ENCODE measurements around the gene EXOC4. TPM values are rescaled to one million over a fixed set of nuclear protein-coding genes. Genes with fewer than 3 reads are reported as not detected.
"Not testable (repeated sequence)": the region's sequence is repeated elsewhere in the genome, so short reads cannot be mapped to it uniquely, and the experiment has no call there.

Gene EXOC4
- total RNA-seq, 2 donors from 2014 or later: 52.4 to 74.0 TPM

DNA sequence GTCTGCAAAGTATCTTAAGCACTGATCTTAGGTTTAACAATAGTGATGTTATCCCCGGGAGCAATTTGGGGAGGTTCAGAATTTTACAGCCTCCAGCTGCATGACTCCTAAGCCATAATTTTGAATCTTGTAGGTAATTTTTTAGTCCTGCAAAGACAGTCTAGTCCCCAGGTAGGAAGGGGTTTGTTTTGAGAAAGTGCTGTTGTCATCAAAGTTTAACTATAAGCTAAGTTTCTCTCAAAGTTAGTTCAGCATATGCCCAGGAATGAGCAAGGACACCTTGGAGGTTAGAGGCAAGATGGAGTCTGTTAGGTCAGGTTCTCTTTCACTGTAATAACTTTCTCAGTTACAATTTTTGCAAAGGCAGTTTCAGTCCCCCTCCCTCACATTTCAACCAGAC, 795.3 kb downstream of the EXOC4 start:
- ATAC-seq (no peak), DNase-seq (ENCODE audit: low spot score in 2 of 2) (no peak)
- Mint-ChIP-seq H3K27ac (no peak overlapping the region), H3K36me3 (peaks cover 4 to 6% of the 10 kb centered on the region in 2 donors), H3K9me3 (peaks cover 0 to 4% of the 10 kb centered on the region in 2 donors)

DNA sequence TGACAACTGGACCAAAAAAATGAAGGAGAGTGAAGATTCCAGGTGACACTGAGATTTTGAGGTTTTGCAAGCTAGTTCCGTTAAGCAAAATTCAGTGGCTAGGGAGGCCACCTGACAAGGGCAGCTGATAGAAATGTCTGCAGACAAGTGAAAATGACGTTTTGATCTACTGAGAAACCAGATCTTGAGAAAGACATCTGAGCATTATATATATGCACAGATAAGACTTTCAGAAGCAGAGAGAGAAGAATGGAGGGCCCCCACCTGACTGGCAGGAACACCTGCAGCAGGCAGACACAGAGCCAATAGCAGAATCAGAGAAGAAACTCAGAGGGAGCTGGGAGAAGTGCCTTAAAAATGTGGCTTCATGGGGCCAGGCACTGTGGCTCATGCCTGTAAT, 798.1 kb downstream of the EXOC4 start:
- peaks cover 0 to 4% of the 10 kb centered on the region in 2 donors for H3K9me3 Mint-ChIP-seq
- DNase-seq (ENCODE audit: low spot score in 2 of 2) (no peak), ATAC-seq (no peak)
- H3K36me3 Mint-ChIP-seq: no peaks in the 10 kb centered on the region
- H3K27ac Mint-ChIP-seq: peak overlapping the region in 1 of 2 donors; percentile 22

DNA sequence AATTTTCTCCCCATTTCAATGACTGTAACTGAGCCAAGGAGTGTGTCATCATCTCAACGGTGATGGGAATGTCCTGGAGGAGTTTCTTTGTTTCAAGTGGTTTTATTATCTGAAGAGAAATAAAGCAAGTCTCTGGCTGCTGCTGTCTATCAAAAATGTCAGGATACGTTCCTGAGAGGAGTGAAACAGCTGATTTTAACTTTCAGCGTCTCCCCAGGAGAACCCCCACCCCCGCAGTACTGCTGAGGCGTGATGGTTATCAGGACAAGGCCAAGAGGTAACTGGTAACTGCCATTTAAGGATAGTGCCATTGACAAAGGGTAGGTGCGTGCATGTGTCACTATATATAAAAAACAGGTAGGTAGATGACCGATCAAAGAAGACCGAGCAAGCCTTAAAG, 803.9 kb downstream of the EXOC4 start:
- no peak overlapping the region for H3K27ac Mint-ChIP-seq
- H3K36me3 Mint-ChIP-seq: peaks cover 0 to 2% of the 10 kb centered on the region in 2 donors
- H3K9me3 Mint-ChIP-seq: no peaks in the 10 kb centered on the region
- DNase-seq (ENCODE audit: low spot score in 2 of 2): no peak
- ATAC-seq: no peak

DNA sequence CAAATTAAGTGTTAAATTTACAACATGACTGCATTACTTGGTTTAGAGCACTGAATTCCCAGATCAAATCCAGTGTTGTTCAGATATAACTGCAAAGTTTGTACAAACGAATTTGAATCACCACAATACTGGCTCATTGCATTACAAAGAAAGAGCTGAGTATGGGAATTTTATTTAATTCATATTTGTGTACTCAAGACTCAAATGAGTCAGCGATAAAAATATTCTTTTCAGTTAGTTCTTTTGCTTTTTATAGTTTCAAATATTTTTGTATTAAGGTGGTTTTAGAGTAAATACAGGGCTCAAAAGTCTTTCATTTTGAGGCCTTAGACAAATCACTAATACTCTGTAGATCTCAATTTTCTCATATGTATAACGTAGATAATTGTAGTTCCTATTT, 805.6 kb downstream of the EXOC4 start:
- H3K9me3 Mint-ChIP-seq: no peaks in the 10 kb centered on the region
- DNase-seq (ENCODE audit: low spot score in 2 of 2) (no peak), ATAC-seq (no peak)
- peaks cover 0 to 6% of the 10 kb centered on the region in 2 donors for H3K36me3 Mint-ChIP-seq
- no peak overlapping the region for H3K27ac Mint-ChIP-seq

DNA sequence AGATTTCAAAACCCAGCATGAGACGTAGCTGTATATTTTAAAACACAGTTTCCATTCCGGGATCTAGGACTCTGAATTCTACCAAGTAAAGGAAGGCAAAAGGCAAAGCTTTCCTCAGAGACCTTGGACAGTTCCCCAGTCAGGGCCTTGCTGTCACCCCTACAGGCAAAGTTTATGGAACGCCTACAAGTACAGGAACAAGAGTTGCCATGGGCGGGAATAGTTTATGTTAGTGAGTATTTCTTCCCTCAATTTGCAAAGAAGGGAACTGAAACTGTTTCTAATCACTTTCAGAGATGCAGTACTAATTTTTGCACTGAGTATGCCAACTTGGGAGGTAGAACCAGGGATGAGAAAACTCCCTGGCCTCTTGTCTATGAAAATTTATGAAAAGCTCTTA, 806.1 kb downstream of the EXOC4 start:
- peaks cover 0 to 6% of the 10 kb centered on the region in 2 donors for H3K36me3 Mint-ChIP-seq

DNA sequence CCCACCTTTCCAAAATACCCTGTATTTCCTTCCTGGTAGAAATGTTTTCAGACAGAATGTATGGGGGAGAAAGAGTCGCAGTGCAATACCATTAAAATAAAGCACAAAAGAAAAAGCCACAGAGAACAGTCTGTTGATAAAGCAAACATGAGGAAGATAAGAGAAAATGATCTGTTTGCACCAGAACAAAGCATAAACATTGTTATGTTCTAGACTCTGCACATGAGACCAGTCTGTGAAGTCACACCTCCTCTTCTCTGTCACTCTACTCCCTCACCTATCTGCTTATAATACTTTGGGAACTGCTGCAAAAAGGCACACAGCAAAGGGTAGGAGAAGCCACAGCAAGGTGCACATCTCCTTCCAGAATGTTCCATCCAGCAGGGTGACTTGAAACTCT, 807.0 kb downstream of the EXOC4 start:
- no peak for DNase-seq (ENCODE audit: low spot score in 2 of 2)
- Mint-ChIP-seq H3K27ac (no peak overlapping the region), H3K9me3 (no peaks in the 10 kb centered on the region), H3K36me3 (peaks cover under 1 to 10% of the 10 kb centered on the region in 2 donors)
- ATAC-seq: no peak

More for the DNA sequence above, 806.1 kb downstream of the EXOC4 start:
- H3K27ac Mint-ChIP-seq: no peak overlapping the region
- no peak for DNase-seq (ENCODE audit: low spot score in 2 of 2)
- ATAC-seq: no peak
- no peaks in the 10 kb centered on the region for H3K9me3 Mint-ChIP-seq

DNA sequence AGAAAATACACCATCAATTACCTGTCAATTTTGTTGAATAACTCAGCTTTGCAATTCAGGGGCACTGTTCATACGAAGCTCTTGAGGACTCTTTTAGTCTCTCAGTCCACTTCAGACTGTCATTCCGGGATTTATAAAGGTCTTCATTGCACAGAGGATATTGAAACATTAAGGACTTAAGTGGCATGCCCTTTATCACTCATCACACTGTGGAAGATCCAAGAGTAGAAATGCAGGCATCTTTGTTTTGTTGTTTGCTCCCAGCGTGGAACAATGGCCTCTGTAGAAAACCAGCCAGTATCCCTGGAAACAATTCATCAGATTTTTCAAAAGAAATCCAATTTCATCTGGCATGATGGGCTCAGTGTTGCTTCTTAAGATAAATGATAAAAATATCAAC, 808.0 kb downstream of the EXOC4 start:
- Mint-ChIP-seq H3K9me3 (no peaks in the 10 kb centered on the region), H3K36me3 (peaks cover 10 to 14% of the 10 kb centered on the region in 2 donors), H3K27ac (no peak overlapping the region)
- DNase-seq (ENCODE audit: low spot score in 2 of 2) (no peak), ATAC-seq (no peak)

DNA sequence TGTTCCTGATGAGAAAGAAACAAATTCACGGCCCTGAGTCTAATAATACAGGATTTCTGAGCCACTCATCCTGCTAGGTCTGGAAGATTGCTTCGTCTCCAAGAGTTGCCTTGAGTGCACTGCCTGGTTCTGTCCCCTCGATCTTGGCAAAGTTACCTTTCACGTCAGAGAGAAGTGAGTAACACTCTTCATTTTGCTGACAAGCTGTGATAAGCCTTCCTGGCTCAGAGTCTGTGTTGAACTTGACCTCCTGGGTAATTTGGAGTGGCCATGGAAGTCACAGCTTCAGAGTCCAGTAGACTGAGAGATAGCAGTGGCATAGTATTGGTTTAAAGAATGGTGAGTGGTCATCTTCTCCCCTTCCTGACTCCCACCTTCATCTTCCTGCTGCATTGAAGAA, 809.6 kb downstream of the EXOC4 start:
- Mint-ChIP-seq H3K27ac (no peak overlapping the region), H3K9me3 (no peaks in the 10 kb centered on the region), H3K36me3 (peaks cover 15 to 19% of the 10 kb centered on the region in 2 donors)
- ATAC-seq (no peak), DNase-seq (ENCODE audit: low spot score in 2 of 2) (no peak)

DNA sequence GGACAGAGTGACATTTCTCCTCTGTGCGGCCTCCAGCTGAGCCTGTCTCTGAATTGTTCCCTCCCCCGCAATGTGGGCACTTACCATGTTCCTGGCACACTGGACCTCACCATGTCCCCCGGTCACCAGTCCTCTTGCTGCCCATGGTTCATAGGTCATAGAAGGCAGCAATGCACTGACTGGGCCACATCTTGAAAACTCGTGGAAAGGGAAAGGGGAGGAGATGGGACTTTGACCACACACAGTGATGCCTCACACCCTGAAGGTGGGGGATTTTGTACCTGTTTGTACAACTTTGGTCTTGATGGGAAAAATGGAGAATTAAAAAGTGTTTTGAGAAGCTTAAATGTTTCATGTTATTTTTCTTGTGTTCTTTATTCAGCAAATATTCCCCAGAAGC, 812.5 kb downstream of the EXOC4 start:
- peaks cover 15 to 19% of the 10 kb centered on the region in 2 donors for H3K36me3 Mint-ChIP-seq
- H3K9me3 Mint-ChIP-seq: no peaks in the 10 kb centered on the region

DNA sequence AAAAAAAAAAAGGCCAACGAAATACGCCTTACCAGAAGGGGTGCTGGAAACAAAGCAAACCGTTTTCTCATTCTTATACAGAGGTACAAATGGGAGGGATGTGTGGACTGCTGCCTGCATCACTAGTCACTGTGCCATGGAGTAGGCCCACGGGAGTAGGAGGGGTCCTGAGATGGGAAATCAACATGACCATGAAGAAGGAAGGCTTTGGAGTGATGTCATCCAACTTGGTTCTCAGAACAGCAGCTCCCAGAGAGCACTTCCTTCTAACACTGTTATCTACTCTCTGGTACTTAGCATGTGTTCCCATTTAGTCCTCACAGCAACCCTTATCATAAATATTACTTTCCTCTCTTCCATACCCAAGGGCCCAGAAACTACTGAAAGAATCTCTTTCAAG, 814.3 kb downstream of the EXOC4 start:
- Mint-ChIP-seq H3K9me3 (no peaks in the 10 kb centered on the region), H3K27ac (no peak overlapping the region), H3K36me3 (peaks cover 10 to 19% of the 10 kb centered on the region in 2 donors)
- DNase-seq (ENCODE audit: low spot score in 2 of 2) (no peak), ATAC-seq (no peak)

More for the DNA sequence above, 812.5 kb downstream of the EXOC4 start:
- ATAC-seq: no peak
- H3K27ac Mint-ChIP-seq: no peak overlapping the region
- no peak for DNase-seq (ENCODE audit: low spot score in 2 of 2)

DNA sequence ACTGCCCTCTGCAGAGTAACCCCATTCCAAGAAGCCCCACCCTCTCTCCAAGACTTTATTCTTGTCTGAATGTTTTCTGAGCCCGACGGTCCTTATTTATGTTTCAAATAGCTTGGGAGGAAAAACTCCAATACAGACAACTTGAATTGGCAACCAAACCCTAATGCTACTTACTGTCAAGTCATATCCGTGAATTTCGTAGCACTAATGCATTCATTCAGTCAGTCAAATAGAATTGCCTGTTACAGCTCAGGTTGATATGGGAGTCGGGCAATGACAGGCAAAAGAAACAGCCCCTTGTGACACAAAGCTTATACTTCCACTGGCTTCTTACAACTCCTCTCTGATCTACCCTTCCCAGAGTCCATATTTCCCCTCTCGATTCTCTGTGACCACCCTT, 815.8 kb downstream of the EXOC4 start:
- Mint-ChIP-seq H3K9me3 (no peaks in the 10 kb centered on the region), H3K36me3 (peaks cover 9 to 19% of the 10 kb centered on the region in 2 donors), H3K27ac (peak overlapping the region in 1 of 2 donors; percentile 72)
- DNase-seq (ENCODE audit: low spot score in 2 of 2) (no peak), ATAC-seq (no peak)

DNA sequence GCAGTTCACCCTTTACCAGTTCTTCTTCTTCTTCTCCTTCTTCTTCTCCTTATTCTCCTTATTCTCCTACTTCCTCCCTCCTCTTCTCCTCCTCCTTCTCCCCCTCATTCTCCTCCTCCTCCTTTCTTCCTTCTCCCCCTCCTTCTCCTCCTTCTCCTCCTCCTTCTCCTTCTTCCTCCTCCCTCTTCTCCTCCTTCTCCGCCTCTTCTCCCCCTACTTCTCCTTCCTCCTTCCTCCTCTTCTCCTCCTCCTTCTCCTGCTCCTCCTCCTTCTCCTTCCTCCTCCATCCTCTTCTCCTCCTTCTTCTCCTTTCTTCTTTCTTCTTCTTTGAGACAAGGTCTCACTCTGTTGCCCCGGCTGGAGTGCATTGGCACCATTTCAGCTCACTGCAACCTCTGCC, 816.3 kb downstream of the EXOC4 start:
- peak overlapping the region in 1 of 2 donors; percentile 72 for H3K27ac Mint-ChIP-seq
- ATAC-seq (no peak), DNase-seq (ENCODE audit: low spot score in 2 of 2) (no peak)
- H3K36me3 Mint-ChIP-seq: peaks cover 9 to 21% of the 10 kb centered on the region in 2 donors
- peaks cover 0 to 2% of the 10 kb centered on the region in 2 donors for H3K9me3 Mint-ChIP-seq

DNA sequence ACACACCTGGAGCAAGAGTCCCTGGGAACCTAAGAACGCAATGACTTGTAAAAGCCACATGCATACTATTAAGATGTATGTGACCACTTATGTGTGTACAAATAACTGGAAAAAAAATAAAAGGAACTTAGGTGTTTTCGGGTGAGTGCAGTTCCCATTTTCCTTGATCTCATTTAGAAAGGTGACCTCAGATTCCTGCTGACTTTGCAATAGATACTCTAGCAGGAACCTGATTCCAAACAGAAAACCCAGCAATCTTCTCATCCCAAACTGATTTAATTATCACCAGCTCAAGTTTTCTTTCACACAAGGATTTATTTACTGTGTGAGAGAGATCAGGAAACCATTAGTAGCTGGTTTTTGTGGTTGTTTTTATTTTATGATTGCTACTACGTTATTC, 817.8 kb downstream of the EXOC4 start:
- no peak for DNase-seq (ENCODE audit: low spot score in 2 of 2)
- no peak for ATAC-seq
- Mint-ChIP-seq H3K27ac (no peak overlapping the region), H3K9me3 (peaks cover 6 to 11% of the 10 kb centered on the region in 2 donors), H3K36me3 (peaks cover 19 to 28% of the 10 kb centered on the region in 2 donors)

DNA sequence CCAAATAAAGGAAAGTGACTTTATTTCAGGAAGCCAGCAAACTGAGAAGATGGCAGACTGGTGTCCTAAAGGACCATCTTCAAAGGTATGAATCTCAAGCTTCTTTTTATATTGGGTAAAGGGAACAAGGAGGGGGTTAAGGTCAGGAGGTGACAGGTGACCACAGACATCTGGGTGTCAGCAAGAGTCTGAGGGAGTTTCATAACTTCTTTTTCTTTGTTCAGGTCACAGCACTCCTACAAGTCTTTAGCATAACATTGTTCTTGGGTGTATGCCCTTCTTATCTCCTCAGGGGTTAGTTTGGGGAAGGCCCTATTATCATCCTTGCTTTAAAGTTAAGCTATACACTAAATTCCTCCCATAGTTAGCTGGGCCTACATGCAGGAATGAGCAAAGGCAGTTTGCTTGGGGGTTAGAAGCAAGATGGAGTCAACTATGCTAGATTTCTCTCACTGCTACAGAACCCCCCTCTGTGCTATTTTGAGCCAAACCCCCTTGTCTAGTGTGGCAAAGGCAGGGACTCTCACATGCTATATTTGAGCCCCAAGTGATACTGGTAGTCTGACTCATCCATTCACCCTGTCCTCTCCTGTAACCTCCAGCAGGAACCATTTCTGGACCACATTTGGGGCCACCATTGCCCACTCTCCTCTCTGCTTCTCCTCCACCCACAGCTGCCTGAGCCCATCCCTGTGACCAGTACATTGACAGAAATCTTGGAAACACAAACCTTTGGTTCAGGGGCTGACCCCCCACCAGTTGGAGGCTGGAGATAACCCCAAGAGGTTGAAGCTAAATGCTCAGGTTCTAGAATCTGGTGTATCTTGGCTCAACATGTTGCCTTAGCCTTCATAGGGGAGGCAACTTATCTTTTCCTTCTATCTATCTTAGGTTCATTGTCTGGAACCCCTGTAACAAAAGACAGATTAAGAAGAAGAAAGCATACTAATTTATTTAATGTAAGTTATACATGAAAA, 818.8 kb downstream of the EXOC4 start:
- Mint-ChIP-seq H3K36me3 (peaks cover 20% of the 10 kb centered on the region in 2 donors), H3K9me3 (peaks cover 9 to 15% of the 10 kb centered on the region in 2 donors), H3K27ac (no peak overlapping the region)
- peak in 1 of 2 donors; percentile 54 for ATAC-seq
- no peak for DNase-seq (ENCODE audit: low spot score in 2 of 2)

DNA sequence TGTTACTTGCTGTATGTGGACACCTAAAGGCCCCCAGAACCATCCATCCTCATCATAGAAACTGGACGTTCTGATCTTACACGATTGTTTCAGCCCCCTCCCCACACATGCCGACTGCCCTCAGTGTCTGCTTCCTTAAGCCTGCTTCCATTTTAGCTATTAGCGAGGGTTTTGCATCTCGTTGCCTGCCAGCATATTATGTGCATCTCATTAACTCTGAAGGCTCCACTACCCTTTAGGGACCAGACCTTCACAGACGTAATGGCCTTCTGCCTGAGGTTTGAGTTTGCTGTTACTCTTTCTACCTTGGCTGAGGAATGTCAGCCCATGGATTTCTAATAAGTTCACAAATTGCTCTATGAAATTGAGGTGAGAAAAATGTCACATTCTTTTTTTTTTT, 820.4 kb downstream of the EXOC4 start:
- peaks cover 9 to 18% of the 10 kb centered on the region in 2 donors for H3K9me3 Mint-ChIP-seq
- DNase-seq (ENCODE audit: low spot score in 2 of 2): no peak
- H3K36me3 Mint-ChIP-seq: peaks cover 20% of the 10 kb centered on the region in 2 donors
- ATAC-seq: no peak
- H3K27ac Mint-ChIP-seq: no peak overlapping the region

DNA sequence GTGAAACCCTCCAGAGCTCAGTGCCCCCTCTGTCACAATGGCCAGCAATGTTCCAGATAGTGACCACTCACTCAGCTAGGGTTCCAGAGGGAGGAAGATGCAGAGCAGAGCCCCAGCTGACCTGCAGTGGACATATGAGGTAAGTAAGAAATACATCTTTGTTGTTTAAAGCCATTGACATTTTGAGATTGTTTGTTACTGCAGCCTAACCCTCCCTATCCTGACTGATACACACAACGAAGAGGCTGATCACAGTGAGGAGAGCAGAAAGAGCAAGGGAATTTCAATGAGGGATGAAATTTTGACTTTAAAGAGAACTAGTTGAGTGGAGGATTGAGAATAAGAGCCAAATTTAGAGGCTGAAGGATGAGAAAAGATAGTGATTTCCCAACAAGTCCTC, 822.9 kb downstream of the EXOC4 start:
- ATAC-seq (no peak), DNase-seq (ENCODE audit: low spot score in 2 of 2) (no peak)
- Mint-ChIP-seq H3K36me3 (peaks cover 20% of the 10 kb centered on the region in 2 donors), H3K9me3 (peaks cover 9 to 22% of the 10 kb centered on the region in 2 donors), H3K27ac (no peak overlapping the region)

DNA sequence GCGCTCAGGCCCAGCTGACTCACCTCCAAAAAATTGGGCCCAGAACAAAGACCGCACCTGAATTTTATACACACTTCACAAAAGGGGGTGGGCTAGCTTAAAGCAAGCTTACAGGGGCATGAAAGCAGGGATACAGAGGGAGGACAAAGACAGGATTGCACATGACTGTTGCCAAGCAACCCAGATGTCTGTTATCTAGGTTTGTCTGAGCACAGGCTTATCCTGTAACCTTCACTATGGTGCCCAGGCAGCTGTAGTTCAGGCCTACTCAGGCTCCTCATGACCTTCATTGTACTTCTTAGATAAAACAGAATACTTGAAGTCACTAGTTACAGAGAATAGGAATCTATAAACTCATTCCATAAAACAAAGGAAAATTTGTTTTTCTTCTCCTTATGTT, 824.7 kb downstream of the EXOC4 start:
- peaks cover 20 to 24% of the 10 kb centered on the region in 2 donors for H3K36me3 Mint-ChIP-seq
- H3K27ac Mint-ChIP-seq; DNase-seq (ENCODE audit: low spot score in 2 of 2); ATAC-seq: not testable (repeated sequence)
- H3K9me3 Mint-ChIP-seq: peaks cover 13 to 26% of the 10 kb centered on the region in 2 donors

DNA sequence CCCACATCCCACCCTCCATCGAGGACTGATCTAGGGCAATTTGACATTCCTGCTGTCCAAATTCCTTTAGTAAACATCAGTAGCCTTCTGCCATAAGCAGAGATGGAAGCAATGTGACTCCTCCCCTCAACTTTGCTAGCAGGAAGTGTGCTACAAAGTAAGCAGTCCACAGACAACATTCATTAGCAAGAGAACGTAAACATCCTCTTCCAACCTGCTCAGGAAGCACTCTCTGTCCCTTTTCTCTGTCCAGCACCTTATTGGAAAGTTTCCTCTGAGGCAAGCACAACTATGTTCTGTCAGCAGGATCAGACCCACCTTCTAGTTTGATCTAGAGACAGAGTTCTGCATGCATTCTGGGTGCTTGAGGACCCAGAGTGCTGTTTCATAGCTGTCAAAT, 826.1 kb downstream of the EXOC4 start:
- Mint-ChIP-seq H3K36me3 (peaks cover 19 to 24% of the 10 kb centered on the region in 2 donors), H3K27ac (no peak overlapping the region), H3K9me3 (peaks cover 13 to 27% of the 10 kb centered on the region in 2 donors)
- ATAC-seq (no peak), DNase-seq (ENCODE audit: low spot score in 2 of 2) (no peak)

All from activated naive CD4-positive, alpha-beta T cell treated with anti-CD3 and anti-CD28 coated beads, Interleukin-2, amount 50 U/mL, for 72 hours (primary cell).